ENCODE measurements around the gene ECI2.
A peak's percentile ranks its signal among the peaks of the same experiment; 100 is the strongest.

ECI2 gene

GRCh38 chr6:4134841-4135664, at the start of gene ECI2:
Gene ECI2 (minus strand): TSS chr6:4135575. CDS start chr6:4135560, 15 bp downstream.
- FAIRE-seq (peak; percentile 39), DNase-seq (ENCODE audit: insufficient read length, low spot score) (peak; percentile 21)

GRCh38 chr6:4180652-4181255, 45.4 kb upstream of the ECI2 start:
- no peak for DNase-seq (ENCODE audit: insufficient read length, low spot score)

GRCh38 chr6:4179960-4180651, 44.7 kb upstream of the ECI2 start:
- DNase-seq (ENCODE audit: insufficient read length, low spot score) (no peak), FAIRE-seq (no peak)

More at GRCh38 chr6:4180652-4181255, 45.4 kb upstream of the ECI2 start:
- FAIRE-seq: no peak

- no peak for FAIRE-seq
- no peak for DNase-seq (ENCODE audit: insufficient read length, low spot score)
These were observed 43.5 kb upstream of the ECI2 start for GRCh38 chr6:4178737-4179333.

- no peak for DNase-seq (ENCODE audit: insufficient read length, low spot score)
- no peak for FAIRE-seq
These were observed 41.5 kb upstream of the ECI2 start for GRCh38 chr6:4176907-4177306.

GRCh38 chr6:4174042-4174441, 38.7 kb upstream of the ECI2 start:
- FAIRE-seq: no peak
- DNase-seq (ENCODE audit: insufficient read length, low spot score): no peak

- no peak for DNase-seq (ENCODE audit: insufficient read length, low spot score)
- FAIRE-seq: no peak
These were observed 37.0 kb upstream of the ECI2 start for GRCh38 chr6:4172368-4172767.

- DNase-seq (ENCODE audit: insufficient read length, low spot score) (no peak), FAIRE-seq (no peak)
These were observed 34.9 kb upstream of the ECI2 start for GRCh38 chr6:4170297-4170696.

- FAIRE-seq (no peak), DNase-seq (ENCODE audit: insufficient read length, low spot score) (no peak)
These were observed 33.8 kb upstream of the ECI2 start for GRCh38 chr6:4169028-4169789.

- FAIRE-seq (no peak), DNase-seq (ENCODE audit: insufficient read length, low spot score) (no peak)
These were observed 32.5 kb upstream of the ECI2 start for GRCh38 chr6:4167833-4168232.

GRCh38 chr6:4167123-4167522, 31.7 kb upstream of the ECI2 start:
- FAIRE-seq: no peak
- no peak for DNase-seq (ENCODE audit: insufficient read length, low spot score)

- FAIRE-seq: no peak
- DNase-seq (ENCODE audit: insufficient read length, low spot score): no peak
These were observed 29.1 kb upstream of the ECI2 start for GRCh38 chr6:4164456-4164855.

- no peak for DNase-seq (ENCODE audit: insufficient read length, low spot score)
These were observed 28.7 kb upstream of the ECI2 start for GRCh38 chr6:4164117-4164442.

GRCh38 chr6:4163408-4164116, 28.2 kb upstream of the ECI2 start:
- DNase-seq (ENCODE audit: insufficient read length, low spot score) (no peak), FAIRE-seq (no peak)

More at GRCh38 chr6:4164117-4164442, 28.7 kb upstream of the ECI2 start:
- FAIRE-seq: no peak

GRCh38 chr6:4162370-4162769, 27.0 kb upstream of the ECI2 start:
- no peak for DNase-seq (ENCODE audit: insufficient read length, low spot score)
- no peak for FAIRE-seq

GRCh38 chr6:4159491-4159890, 24.1 kb upstream of the ECI2 start:
- DNase-seq (ENCODE audit: insufficient read length, low spot score): no peak
- no peak for FAIRE-seq

- FAIRE-seq (no peak), DNase-seq (ENCODE audit: insufficient read length, low spot score) (no peak)
These were observed 22.1 kb upstream of the ECI2 start for GRCh38 chr6:4157506-4157905.

- peak; percentile 58 for DNase-seq (ENCODE audit: insufficient read length, low spot score)
- peak; percentile 97 for FAIRE-seq
These were observed 20.6 kb upstream of the ECI2 start for GRCh38 chr6:4155848-4156466.

GRCh38 chr6:4153514-4153985, 18.2 kb upstream of the ECI2 start:
- FAIRE-seq: peak; percentile 82

More at GRCh38 chr6:4153514-4153985, 18.2 kb upstream of the ECI2 start:
- DNase-seq (ENCODE audit: insufficient read length, low spot score): no peak
